ENCODE results near the gene HIVEP1. TPM values are rescaled to one million over a fixed set of nuclear protein-coding genes. Genes with fewer than 3 reads are reported as not detected.

Gene HIVEP1
- total RNA-seq, 4 donors from 2014 or later = 15.2 to 26.9 (median 17.6) TPM

GRCh38 chr6:12013307-12013719 is 1.2 kb downstream of the HIVEP1 start:
- H3K36me3 ChIP-seq = peaks cover 0 to 28% of the 10 kb centered on the region in 2 donors
- H3K27me3 ChIP-seq = no peaks in the 10 kb centered on the region
- H3K9me3 ChIP-seq = no peaks in the 10 kb centered on the region
- H3K4me1 ChIP-seq = peaks cover 0 to 34% (median 12%) of the 10 kb centered on the region in 3 donors
- H3K4me3 ChIP-seq = peak overlapping the region; percentile 89
- WGBS, 2 donors (ENCODE audit: low coverage in 1 of 2) = 1 to 5% methylated on average over 7 to 13 of the region's 13 CpGs
- no peak for ATAC-seq
- no peak for TF ChIP-seq POLR2AphosphoS5 (IDR thresholded peaks at IDR 0.05)
- no peak for TF ChIP-seq EP300 (IDR thresholded peaks at IDR 0.05)
- TF ChIP-seq, protein P1, sequence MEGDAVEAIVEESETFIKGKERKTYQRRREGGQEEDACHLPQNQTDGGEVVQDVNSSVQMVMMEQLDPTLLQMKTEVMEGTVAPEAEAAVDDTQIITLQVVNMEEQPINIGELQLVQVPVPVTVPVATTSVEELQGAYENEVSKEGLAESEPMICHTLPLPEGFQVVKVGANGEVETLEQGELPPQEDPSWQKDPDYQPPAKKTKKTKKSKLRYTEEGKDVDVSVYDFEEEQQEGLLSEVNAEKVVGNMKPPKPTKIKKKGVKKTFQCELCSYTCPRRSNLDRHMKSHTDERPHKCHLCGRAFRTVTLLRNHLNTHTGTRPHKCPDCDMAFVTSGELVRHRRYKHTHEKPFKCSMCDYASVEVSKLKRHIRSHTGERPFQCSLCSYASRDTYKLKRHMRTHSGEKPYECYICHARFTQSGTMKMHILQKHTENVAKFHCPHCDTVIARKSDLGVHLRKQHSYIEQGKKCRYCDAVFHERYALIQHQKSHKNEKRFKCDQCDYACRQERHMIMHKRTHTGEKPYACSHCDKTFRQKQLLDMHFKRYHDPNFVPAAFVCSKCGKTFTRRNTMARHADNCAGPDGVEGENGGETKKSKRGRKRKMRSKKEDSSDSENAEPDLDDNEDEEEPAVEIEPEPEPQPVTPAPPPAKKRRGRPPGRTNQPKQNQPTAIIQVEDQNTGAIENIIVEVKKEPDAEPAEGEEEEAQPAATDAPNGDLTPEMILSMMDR (IDR thresholded peaks at IDR 0.05) = no peak
- TF ChIP-seq POLR2A (IDR thresholded peaks at IDR 0.05) = no peak
- H3K27ac ChIP-seq = peak overlapping the region; percentile 65 to 100 (median 94)

DNA sequence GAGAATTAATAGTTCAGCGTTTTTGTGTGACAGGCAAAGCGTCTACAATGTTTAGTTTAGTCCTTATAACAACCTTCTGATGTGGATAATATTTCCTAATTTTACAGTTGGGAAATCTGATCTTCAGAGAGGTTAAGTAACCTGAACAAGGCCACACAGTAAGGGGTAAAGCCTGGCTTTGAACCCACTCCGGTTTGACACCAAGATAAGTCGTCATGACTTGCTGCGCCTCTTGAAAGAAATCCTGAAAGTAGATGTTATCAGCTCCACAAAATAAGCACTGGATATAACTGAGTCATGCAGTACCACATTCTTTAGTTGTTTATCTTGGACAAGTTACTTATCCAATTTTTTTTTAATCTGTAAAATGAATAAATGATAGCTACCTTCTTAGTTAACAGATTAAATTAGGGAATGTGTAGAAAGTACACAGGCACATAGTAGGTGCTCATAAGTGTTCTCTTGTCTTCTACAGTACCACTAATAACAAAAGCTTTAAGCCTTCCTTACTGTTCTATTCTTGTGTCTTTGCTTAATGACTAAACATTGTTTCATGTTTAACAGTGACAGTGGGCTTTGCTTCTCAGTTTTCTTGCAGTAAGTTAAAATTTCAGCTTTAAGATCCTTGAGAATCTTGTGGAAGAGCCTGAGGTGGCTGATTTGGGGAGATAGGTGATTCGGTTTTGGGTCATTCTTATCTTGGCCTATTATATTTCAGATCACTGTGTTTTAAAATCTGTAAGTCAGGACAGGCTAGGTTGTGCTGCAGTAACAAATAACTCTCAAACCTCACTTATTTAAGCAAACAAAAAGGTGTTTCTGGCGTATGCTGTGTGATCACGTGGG is 2.1 kb downstream of the HIVEP1 start:
- no peaks in the 10 kb centered on the region for H3K9me3 ChIP-seq
- H3K27ac ChIP-seq = peak overlapping the region in 2 of 4 donors; percentile 93 to 96
- no peaks in the 10 kb centered on the region for H3K27me3 ChIP-seq
- no peak overlapping the region for H3K4me3 ChIP-seq
- 66 to 73% methylated on average over 7 to 8 of the region's 8 CpGs for WGBS, 2 donors (ENCODE audit: low coverage in 1 of 2)
- TF ChIP-seq POLR2A (IDR thresholded peaks at IDR 0.05) (no peak), POLR2AphosphoS5 (IDR thresholded peaks at IDR 0.05) (no peak), EP300 (IDR thresholded peaks at IDR 0.05) (no peak)
- TF ChIP-seq, protein P1 (IDR thresholded peaks at IDR 0.05) = no peak
- H3K4me1 ChIP-seq = peaks cover 0 to 31% (median 12%) of the 10 kb centered on the region in 3 donors
- no peak for ATAC-seq
- peaks cover 0 to 34% of the 10 kb centered on the region in 2 donors for H3K36me3 ChIP-seq

- Histone ChIP-seq H3K36me3 (peaks cover 0 to 34% of the 10 kb centered on the region in 2 donors), H3K27ac (no peak overlapping the region), H3K27me3 (no peaks in the 10 kb centered on the region), H3K9me3 (no peaks in the 10 kb centered on the region), H3K4me3 (no peak overlapping the region), H3K4me1 (peaks cover 0 to 26% (median 9%) of the 10 kb centered on the region in 3 donors)
- no peak for ATAC-seq
- WGBS, 2 donors (ENCODE audit: low coverage in 1 of 2) = 96% methylated on average over 3 of the region's 3 CpGs; no CpG with 5 or more reads in 1 of the 2 donors
- no peak for TF ChIP-seq POLR2A (IDR thresholded peaks at IDR 0.05)
- no peak for TF ChIP-seq POLR2AphosphoS5 (IDR thresholded peaks at IDR 0.05)
- TF ChIP-seq, protein P1 (IDR thresholded peaks at IDR 0.05) = no peak
These were observed 2.7 kb downstream of the HIVEP1 start for GRCh38 chr6:12014873-12015149.

DNA sequence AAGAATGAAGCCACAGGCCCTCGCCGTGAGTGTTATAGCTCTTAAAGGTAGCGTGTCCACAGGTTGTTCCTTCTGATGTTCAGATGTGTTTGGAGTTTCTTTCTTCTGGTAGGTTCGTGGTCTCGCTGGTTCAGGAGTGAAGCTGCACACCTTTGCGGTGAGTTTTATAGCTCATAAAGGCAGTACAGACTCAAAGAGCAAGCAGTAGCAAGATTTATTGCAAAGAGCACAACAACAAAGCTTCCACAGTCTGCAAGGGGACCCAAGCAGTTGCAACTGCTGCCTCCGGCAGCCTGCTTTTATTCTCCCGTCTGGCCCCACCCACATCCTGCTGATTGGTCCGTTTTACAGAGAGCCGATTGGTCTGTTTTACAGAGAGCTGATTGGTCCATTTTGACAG is 5.2 kb downstream of the HIVEP1 start:
- no peaks in the 10 kb centered on the region for H3K27me3 ChIP-seq
- no peak for TF ChIP-seq EP300 (IDR thresholded peaks at IDR 0.05)
- TF ChIP-seq POLR2AphosphoS5 (IDR thresholded peaks at IDR 0.05) = no peak
- TF ChIP-seq, protein P1 (IDR thresholded peaks at IDR 0.05) = no peak
- no peak for TF ChIP-seq POLR2A (IDR thresholded peaks at IDR 0.05)
- 85 to 88% methylated on average over 6 of the region's 10 CpGs for WGBS, 2 donors (ENCODE audit: low coverage in 1 of 2)

More for the DNA sequence above, 5.2 kb downstream of the HIVEP1 start:
- no peaks in the 10 kb centered on the region for H3K9me3 ChIP-seq
- H3K4me1 ChIP-seq = peaks cover 0 to 29% (median 5%) of the 10 kb centered on the region in 3 donors
- no peak for ATAC-seq
- no peak overlapping the region for H3K4me3 ChIP-seq
- H3K36me3 ChIP-seq = peaks cover 0 to 39% of the 10 kb centered on the region in 2 donors
- H3K27ac ChIP-seq = no peak overlapping the region
